PC-9 (cell line): Measurements from ENCODE around the gene FERMT2. TPM values are rescaled to one million over a fixed set of nuclear protein-coding genes. Genes with fewer than 3 reads are reported as not detected.

Experiments
- BruUV-seq: library from RNA; stranded (reverse); fragments of 400-500 nt; replicated peaks from 2 replicates; lab custom pipeline; 2021; lab: Mats Ljungman, UMichigan
- CTCF ChIA-PET: fragments of 300-600 bp; sonication (Branson Sonifier 250); formaldehyde crosslinking; loops from one replicate; lab custom pipeline; 2022; ENCODE audit warnings: antibody characterized with exemption; lab: Charles Lee
- POLR2A ChIA-PET: fragments of 300-600 bp; sonication (Branson Sonifier 250); formaldehyde crosslinking; loops from one replicate; lab custom pipeline; 2022; ENCODE audit warnings: antibody characterized with exemption; ENCODE audit not compliant: unreplicated experiment; lab: Charles Lee
- DNase-seq, 2 experiments: peaks; one replicate each; pipeline versions ENCODE4 v3.0.0 to v3.0.0-alpha.2; 2015 to 2022; ENCODE audit warnings: mixed read lengths in 1 of 2
- H2AFZ ChIP-seq: fragments of 200-600 bp; sonication (generic); 2 replicates; pipeline ENCODE4 v1.8.1; 2017; ENCODE audit warnings: antibody characterized with exemption
- H3F3A ChIP-seq: fragments of 200-600 bp; sonication (generic); 2 replicates; pipeline ENCODE4 v1.8.1; 2017; ENCODE audit warnings: antibody characterized with exemption, mild to moderate bottlenecking, low read depth; ENCODE audit not compliant: insufficient read depth
- H3K27ac ChIP-seq: fragments of 200-600 bp; sonication (generic); 2 replicates; pipeline ENCODE4 v1.6.1; 2016; ENCODE audit warnings: mixed run types
- H3K27me3 ChIP-seq: fragments of 200-600 bp; sonication (generic); 2 replicates; pipeline ENCODE4 v1.6.1; 2016; ENCODE audit warnings: low read depth, mixed run types; ENCODE audit not compliant: insufficient read depth
- H3K36me3 ChIP-seq: fragments of 200-600 bp; sonication (generic); 2 replicates; pipeline ENCODE4 v1.6.1; 2016; ENCODE audit warnings: low read depth, mixed run types
- H3K4me1 ChIP-seq: fragments of 200-600 bp; sonication (generic); replicated peaks from 2 replicates; pipeline ENCODE4 v1.6.1; 2016; ENCODE audit warnings: mixed run types; ENCODE audit not compliant: insufficient read depth
- H3K4me2 ChIP-seq: fragments of 200-600 bp; sonication (generic); 2 replicates; pipeline ENCODE4 v1.6.1; 2017; ENCODE audit warnings: mixed run types
- H3K4me3 ChIP-seq: fragments of 200-600 bp; sonication (generic); 2 replicates; pipeline ENCODE4 v1.6.1; 2016; ENCODE audit warnings: mixed run types
- H3K79me2 ChIP-seq: fragments of 200-600 bp; sonication (generic); 2 replicates; pipeline ENCODE4 v1.6.1; 2017; ENCODE audit warnings: low read depth, mixed run types
- H3K9me2 ChIP-seq: fragments of 200-600 bp; sonication (generic); 2 replicates; pipeline ENCODE4 v1.8.1; 2017; ENCODE audit warnings: mild to moderate bottlenecking; ENCODE audit not compliant: insufficient read depth
- H3K9me3 ChIP-seq: fragments of 200-600 bp; sonication (generic); 2 replicates; pipeline ENCODE4 v1.8.1; 2016; ENCODE audit warnings: low read depth; ENCODE audit not compliant: insufficient read depth
- H4K20me1 ChIP-seq: fragments of 200-600 bp; sonication (generic); 2 replicates; pipeline ENCODE4 v1.8.1; 2017; ENCODE audit not compliant: insufficient read depth
- EZH2 ChIP-seq: fragments of 200-600 bp; sonication (generic); IDR thresholded peaks from 2 replicates; pipeline ENCODE4 v1.8.0; 2017; ENCODE audit warnings: antibody characterized with exemption, low read depth
- intact Hi-C: fragments of 100-400 bp; cut with micrococcal nuclease; formaldehyde crosslinking; loops from one replicate; pipeline ENCODE4 v1.10.0; 2022; ENCODE audit not compliant: unreplicated experiment
- total RNA-seq: library from RNA; stranded (reverse); gene quantifications from 2 replicates; pipeline ENCODE4 v1.2.3, GENCODE V29; 2021
- TF ChIP-seq, protein P1 (sequence below): fragments of 200-600 bp; sonication (generic); conservative IDR thresholded peaks from 2 replicates; pipeline ENCODE4 v1.6.1; 2017; ENCODE audit warnings: mixed run types, antibody characterized with exemption, mild to moderate bottlenecking, moderate library complexity

The FERMT2 gene
- total RNA-seq, 1 experiment from 2014 or later, result 9.0 TPM

DNA sequence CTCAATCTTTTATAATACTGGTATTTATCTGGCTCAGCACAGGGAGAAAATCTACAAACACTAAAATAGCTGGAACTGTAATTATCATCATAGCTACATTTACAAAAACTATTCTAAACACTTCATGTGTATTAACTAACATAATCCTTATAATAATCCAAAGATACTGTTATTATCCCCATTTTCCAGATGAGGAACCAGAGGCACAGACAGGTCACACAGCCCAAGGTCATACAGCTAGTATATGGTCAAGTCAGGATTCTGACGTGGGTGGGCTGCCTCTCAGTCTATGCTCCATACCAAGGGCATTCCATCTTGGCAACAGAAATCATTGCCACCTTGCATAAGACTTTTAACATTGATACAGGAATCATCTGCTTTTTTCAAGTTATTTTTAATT lies 11.4 kb downstream of the FERMT2 start:
- intact Hi-C loops, result no loop called here
- H3K4me3 ChIP-seq, result no peak overlapping the region
- no peaks in the 10 kb centered on the region for H3K36me3 ChIP-seq
- ChIA-PET CTCF (no interaction called here), POLR2A (no interaction called here)
- no peaks in the 10 kb centered on the region for H3K9me2 ChIP-seq
- no TSS peak for BruUV-seq
- TF ChIP-seq, protein P1, sequence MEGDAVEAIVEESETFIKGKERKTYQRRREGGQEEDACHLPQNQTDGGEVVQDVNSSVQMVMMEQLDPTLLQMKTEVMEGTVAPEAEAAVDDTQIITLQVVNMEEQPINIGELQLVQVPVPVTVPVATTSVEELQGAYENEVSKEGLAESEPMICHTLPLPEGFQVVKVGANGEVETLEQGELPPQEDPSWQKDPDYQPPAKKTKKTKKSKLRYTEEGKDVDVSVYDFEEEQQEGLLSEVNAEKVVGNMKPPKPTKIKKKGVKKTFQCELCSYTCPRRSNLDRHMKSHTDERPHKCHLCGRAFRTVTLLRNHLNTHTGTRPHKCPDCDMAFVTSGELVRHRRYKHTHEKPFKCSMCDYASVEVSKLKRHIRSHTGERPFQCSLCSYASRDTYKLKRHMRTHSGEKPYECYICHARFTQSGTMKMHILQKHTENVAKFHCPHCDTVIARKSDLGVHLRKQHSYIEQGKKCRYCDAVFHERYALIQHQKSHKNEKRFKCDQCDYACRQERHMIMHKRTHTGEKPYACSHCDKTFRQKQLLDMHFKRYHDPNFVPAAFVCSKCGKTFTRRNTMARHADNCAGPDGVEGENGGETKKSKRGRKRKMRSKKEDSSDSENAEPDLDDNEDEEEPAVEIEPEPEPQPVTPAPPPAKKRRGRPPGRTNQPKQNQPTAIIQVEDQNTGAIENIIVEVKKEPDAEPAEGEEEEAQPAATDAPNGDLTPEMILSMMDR, result no peak
- no peak for TF ChIP-seq EZH2
- H3K79me2 ChIP-seq, result no peaks in the 10 kb centered on the region
- DNase-seq, result no peak
- H3K4me2 ChIP-seq, result no peak overlapping the region
- no peaks in the 10 kb centered on the region for H4K20me1 ChIP-seq
- no peaks in the 10 kb centered on the region for H3K4me1 ChIP-seq
- no peak overlapping the region for H2AFZ ChIP-seq
- H3K9me3 ChIP-seq, result no peaks in the 10 kb centered on the region
- no peaks in the 10 kb centered on the region for H3K27me3 ChIP-seq
- H3F3A ChIP-seq, result no peaks in the 10 kb centered on the region
- no peak overlapping the region for H3K27ac ChIP-seq

- no TSS peak for BruUV-seq
- Histone ChIP-seq H3K9me3 (no peaks in the 10 kb centered on the region), H3K27me3 (no peaks in the 10 kb centered on the region), H3K36me3 (no peaks in the 10 kb centered on the region), H3K27ac (no peak overlapping the region), H3K4me2 (no peak overlapping the region), H3K4me3 (no peak overlapping the region), H3F3A (no peaks in the 10 kb centered on the region), H3K4me1 (no peaks in the 10 kb centered on the region), H2AFZ (no peak overlapping the region), H3K79me2 (no peaks in the 10 kb centered on the region), H3K9me2 (no peaks in the 10 kb centered on the region), H4K20me1 (no peaks in the 10 kb centered on the region)
- intact Hi-C loops, result no loop called here
- TF ChIP-seq, protein P1, result no peak
- TF ChIP-seq EZH2, result no peak
- ChIA-PET CTCF (no interaction called here), POLR2A (no interaction called here)
- DNase-seq, result no peak
These were observed 13.0 kb downstream of the FERMT2 start for GRCh38 chr14:52937869-52938268.

- Histone ChIP-seq H3K27me3 (no peaks in the 10 kb centered on the region), H3K9me2 (no peaks in the 10 kb centered on the region), H4K20me1 (no peaks in the 10 kb centered on the region), H3K36me3 (no peaks in the 10 kb centered on the region), H3K4me2 (no peak overlapping the region), H2AFZ (no peak overlapping the region), H3K4me1 (no peaks in the 10 kb centered on the region), H3K27ac (no peak overlapping the region), H3F3A (no peaks in the 10 kb centered on the region), H3K9me3 (no peaks in the 10 kb centered on the region), H3K4me3 (no peak overlapping the region), H3K79me2 (no peaks in the 10 kb centered on the region)
- no peak for TF ChIP-seq EZH2
- TF ChIP-seq, protein P1, result no peak
- BruUV-seq, result no TSS peak
- ChIA-PET POLR2A (no interaction called here), CTCF (no interaction called here)
- DNase-seq, result no peak
- intact Hi-C loops, result no loop called here
These were observed 13.5 kb downstream of the FERMT2 start for GRCh38 chr14:52937306-52937705.
